ENCODE results near the gene JUN. TPM values are rescaled to one million over a fixed set of nuclear protein-coding genes. Genes with fewer than 3 reads are reported as not detected.

The JUN gene
- total RNA-seq, 1 experiment from 2014 or later: 24.9 TPM

GRCh38 chr1:58781541-58782177 lies 2.2 kb downstream of the JUN start:
- no TSS peak for BruUV-seq (replicated peaks)
- TF ChIP-seq EZH2 (IDR thresholded peaks at IDR 0.05; ENCODE audit: borderline replicate concordance, low read depth, low read length, poor library complexity, severe bottlenecking) (no peak), CTCF (conservative IDR thresholded peaks at IDR 0.05; ENCODE audit: low read depth, low read length) (peak; percentile 51)
- peaks cover 32% of the 10 kb centered on the region for H3K4me1 ChIP-seq (ENCODE audit: insufficient read depth, low read length, poor library complexity, severe bottlenecking)
- no peak overlapping the region for H3K27ac ChIP-seq (ENCODE audit: low read depth, low read length, poor library complexity, severe bottlenecking)
- peaks cover 3% of the 10 kb centered on the region for H3K27me3 ChIP-seq (replicated peaks; ENCODE audit: insufficient read depth, low read depth, low read length, poor library complexity)
- H3K9me3 ChIP-seq (ENCODE audit: low read depth, low read length, poor library complexity, severe bottlenecking): no peaks in the 10 kb centered on the region
- intact Hi-C loops (cut with micrococcal nuclease; ENCODE audit: unreplicated experiment): loop anchor here (2.0 to 5.0 kb wide), 3 partner anchors 296 to 515 kb away; partner anchors contain the start of gene FGGY
- CTCF ChIA-PET: interaction anchor here (0.6 kb wide), 2 partner anchors 41 to 108 kb away, joined by 3 read pairs; no protein-coding TSS in a partner anchor
- peak overlapping the region; percentile 63 for H3K4me3 ChIP-seq (ENCODE audit: low read depth, low read length, poor library complexity, severe bottlenecking)
- no peaks in the 10 kb centered on the region for H3K36me3 ChIP-seq (ENCODE audit: insufficient read depth, low read length, poor library complexity, severe bottlenecking)
- POLR2A ChIA-PET (ENCODE audit: low non-redundant PET): interaction anchor here (0.5 to 0.7 kb wide), 2 partner anchors 200 to 495 kb away, joined by 3 read pairs; no protein-coding TSS in a partner anchor
- peak; percentile 74 for DNase-seq (ENCODE audit: low spot score)

- CTCF ChIA-PET: interaction anchor here (0.6 kb wide), 2 partner anchors 40 to 998 kb away, joined by 3 to 6 read pairs; no protein-coding TSS in a partner anchor
- intact Hi-C loops (cut with micrococcal nuclease; ENCODE audit: unreplicated experiment): loop anchor here (5.0 kb wide), 2 partner anchors 296 to 346 kb away; no protein-coding TSS in a partner anchor
- no peak for DNase-seq (ENCODE audit: low spot score)
- Histone ChIP-seq H3K4me1 (ENCODE audit: insufficient read depth, low read length, poor library complexity, severe bottlenecking) (peaks cover 32% of the 10 kb centered on the region), H3K36me3 (ENCODE audit: insufficient read depth, low read length, poor library complexity, severe bottlenecking) (no peaks in the 10 kb centered on the region), H3K27ac (ENCODE audit: low read depth, low read length, poor library complexity, severe bottlenecking) (no peak overlapping the region), H3K4me3 (ENCODE audit: low read depth, low read length, poor library complexity, severe bottlenecking) (peak overlapping the region; percentile 63), H3K9me3 (ENCODE audit: low read depth, low read length, poor library complexity, severe bottlenecking) (no peaks in the 10 kb centered on the region), H3K27me3 (replicated peaks; ENCODE audit: insufficient read depth, low read depth, low read length, poor library complexity) (peaks cover under 1% of the 10 kb centered on the region)
- TF ChIP-seq CTCF (conservative IDR thresholded peaks at IDR 0.05; ENCODE audit: low read depth, low read length) (no peak), EZH2 (IDR thresholded peaks at IDR 0.05; ENCODE audit: borderline replicate concordance, low read depth, low read length, poor library complexity, severe bottlenecking) (no peak)
- POLR2A ChIA-PET (ENCODE audit: low non-redundant PET): no interaction called here
- no TSS peak for BruUV-seq (replicated peaks)
Observed at GRCh38 chr1:58780836-58781452, 2.9 kb downstream of the JUN start.

- Histone ChIP-seq H3K4me1 (ENCODE audit: insufficient read depth, low read length, poor library complexity, severe bottlenecking) (peaks cover 32% of the 10 kb centered on the region), H3K27ac (ENCODE audit: low read depth, low read length, poor library complexity, severe bottlenecking) (no peak overlapping the region), H3K36me3 (ENCODE audit: insufficient read depth, low read length, poor library complexity, severe bottlenecking) (no peaks in the 10 kb centered on the region), H3K4me3 (ENCODE audit: low read depth, low read length, poor library complexity, severe bottlenecking) (peak overlapping the region; percentile 63), H3K9me3 (ENCODE audit: low read depth, low read length, poor library complexity, severe bottlenecking) (no peaks in the 10 kb centered on the region), H3K27me3 (replicated peaks; ENCODE audit: insufficient read depth, low read depth, low read length, poor library complexity) (no peaks in the 10 kb centered on the region)
- TF ChIP-seq EZH2 (IDR thresholded peaks at IDR 0.05; ENCODE audit: borderline replicate concordance, low read depth, low read length, poor library complexity, severe bottlenecking): no peak
- no peak for TF ChIP-seq CTCF (conservative IDR thresholded peaks at IDR 0.05; ENCODE audit: low read depth, low read length)
- no peak for DNase-seq (ENCODE audit: low spot score)
- intact Hi-C loops (cut with micrococcal nuclease; ENCODE audit: unreplicated experiment): loop anchor here (5.0 kb wide), 2 partner anchors 297 to 347 kb away; no protein-coding TSS in a partner anchor
- no TSS peak for BruUV-seq (replicated peaks)
- ChIA-PET CTCF (interaction anchor here (0.6 kb wide), 1 partner anchor 999 kb away, joined by 6 read pairs; no protein-coding TSS in a partner anchor), POLR2A (ENCODE audit: low non-redundant PET) (no interaction called here)
Observed at GRCh38 chr1:58780411-58780810, 3.4 kb downstream of the JUN start.
